GM12878 (cell line): ENCODE results near the gene U2AF2. TPM values are rescaled to one million over a fixed set of nuclear protein-coding genes. Genes with fewer than 3 reads are reported as not detected.

Source experiments
- BHLHE40 ChIP-seq, 2 experiments: fragments of 450-650 bp in 1 of 2; IDR thresholded peaks; 2 replicates each; pipeline ENCODE4 v1.6.1; 2011 to 2017; ENCODE audit warnings: low read depth in 2 of 2, borderline replicate concordance in 1 of 2, improper control_type of control experiment in 1 of 2, low read length in 1 of 2, mild to moderate bottlenecking in 1 of 2
- DPF2 ChIP-seq: fragments of 450-650 bp; IDR thresholded peaks from 2 replicates; pipeline ENCODE4 v1.6.1; 2017; ENCODE audit warnings: mild to moderate bottlenecking
- E2F4 ChIP-seq: IDR thresholded peaks from 2 replicates; pipeline ENCODE4 v1.6.1; 2012; ENCODE audit warnings: low read depth, low read length, improper control_type of control experiment
- EED ChIP-seq: sonication (generic); IDR thresholded peaks from 2 replicates; pipeline ENCODE4 v1.6.1; 2016; ENCODE audit warnings: antibody characterized with exemption, low read depth
- IRF5 ChIP-seq: fragments of 450-650 bp; IDR thresholded peaks from 2 replicates; pipeline ENCODE4 v1.6.1; 2017; ENCODE audit warnings: borderline replicate concordance
- MXI1 ChIP-seq: fragments of 150-350 bp; IDR thresholded peaks from 2 replicates; pipeline ENCODE4 v1.6.1; 2011; ENCODE audit warnings: low read depth, mild to moderate bottlenecking, inconsistent platforms, low read length, improper control_type of control experiment
- NFXL1 ChIP-seq: fragments of 450-650 bp; IDR thresholded peaks from 2 replicates; pipeline ENCODE4 v1.6.1; 2017; ENCODE audit warnings: antibody characterized with exemption, mild to moderate bottlenecking, borderline replicate concordance
- POLR2A ChIP-seq: IDR thresholded peaks from 2 replicates; pipeline ENCODE4 v1.6.1; 2011; ENCODE audit warnings: low read depth, mild to moderate bottlenecking, low read length
- RAD51 ChIP-seq: fragments of 450-650 bp; IDR thresholded peaks from 2 replicates; pipeline ENCODE4 v1.6.1; 2016; ENCODE audit warnings: moderate library complexity, mild to moderate bottlenecking, inconsistent platforms
- SMARCA5 ChIP-seq: fragments of 450-650 bp; IDR thresholded peaks from 2 replicates; pipeline ENCODE4 v1.6.1; 2017; ENCODE audit warnings: mild to moderate bottlenecking
- SREBF2 ChIP-seq: IDR thresholded peaks from 2 replicates; pipeline ENCODE4 v1.6.1; 2012; ENCODE audit warnings: mild to moderate bottlenecking, low read length
- YY1 ChIP-seq: IDR thresholded peaks from 2 replicates; pipeline ENCODE4 v1.6.1; 2011; ENCODE audit warnings: low read depth, mild to moderate bottlenecking, low read length
- ZNF24 ChIP-seq: fragments of 450-650 bp; IDR thresholded peaks from 2 replicates; pipeline ENCODE4 v1.6.1; 2017; ENCODE audit warnings: antibody characterized with exemption, mild to moderate bottlenecking
- ZNF622 ChIP-seq: fragments of 450-650 bp; IDR thresholded peaks from 2 replicates; pipeline ENCODE4 v1.6.1; 2017; ENCODE audit warnings: mild to moderate bottlenecking, inconsistent platforms
- polyA plus RNA-seq, 11 experiments: library from polyadenylated mRNA; depleted of rRNA in 4 of 11; unstranded in 6 of 11; stranded (reverse) in 5 of 11; fragments of >200 nt; fragmentation: Nextera tagmentation in 4 of 11; fragmentation: Illumina TruSeq in 1 of 11; extraction: Ambion mirVana in 4 of 11; extraction: Trizol in 1 of 11; gene quantifications; 1 replicate in 1 of 11; 2 replicates in 10 of 11; pipeline versions ENCODE4 v1.2.1 to v1.2.3, GENCODE V29; 2011 to 2016; ENCODE audit warnings: inconsistent platforms in 2 of 11, missing spikeins in 2 of 11, low read depth in 1 of 11
- total RNA-seq, 4 experiments: library from RNA; depleted of rRNA in 3 of 4; stranded (reverse); fragments of >200 nt in 3 of 4; fragmentation: Illumina TruSeq in 1 of 4; extraction: Trizol in 1 of 4; gene quantifications; 2 replicates each; pipeline versions ENCODE4 v1.2.1 to v1.2.3, GENCODE V29; 2013 to 2021
- TF ChIP-seq, protein P1 (sequence below): fragments of 450-650 bp; IDR thresholded peaks from 2 replicates; pipeline ENCODE4 v1.6.1; 2016; ENCODE audit warnings: mild to moderate bottlenecking, moderate library complexity, borderline replicate concordance
- TF ChIP-seq, protein P2 (sequence below): IDR thresholded peaks from 2 replicates; pipeline ENCODE4 v1.6.1; 2011; ENCODE audit warnings: low read depth, mild to moderate bottlenecking, low read length, moderate library complexity, borderline replicate concordance; ENCODE audit errors: extremely low read depth
- TF ChIP-seq, protein P3 (sequence below): fragments of 150-350 bp; IDR thresholded peaks from 2 replicates; pipeline ENCODE4 v1.6.1; 2014; ENCODE audit warnings: mild to moderate bottlenecking, low read depth, low read length
- TF ChIP-seq, protein P4 (sequence below): fragments of 450-650 bp; IDR thresholded peaks from 2 replicates; pipeline ENCODE4 v1.6.1; 2018; ENCODE audit warnings: mild to moderate bottlenecking, low read depth, moderate library complexity; ENCODE audit not compliant: partially characterized antibody

U2AF2 gene
- total and polyA plus RNA-seq, 10 of the 15 experiments (the other 5 are each of a cell fraction or from before 2014, with no cell fraction given), result 3.0 to 338 (median 130) TPM

- TF ChIP-seq, protein P1, sequence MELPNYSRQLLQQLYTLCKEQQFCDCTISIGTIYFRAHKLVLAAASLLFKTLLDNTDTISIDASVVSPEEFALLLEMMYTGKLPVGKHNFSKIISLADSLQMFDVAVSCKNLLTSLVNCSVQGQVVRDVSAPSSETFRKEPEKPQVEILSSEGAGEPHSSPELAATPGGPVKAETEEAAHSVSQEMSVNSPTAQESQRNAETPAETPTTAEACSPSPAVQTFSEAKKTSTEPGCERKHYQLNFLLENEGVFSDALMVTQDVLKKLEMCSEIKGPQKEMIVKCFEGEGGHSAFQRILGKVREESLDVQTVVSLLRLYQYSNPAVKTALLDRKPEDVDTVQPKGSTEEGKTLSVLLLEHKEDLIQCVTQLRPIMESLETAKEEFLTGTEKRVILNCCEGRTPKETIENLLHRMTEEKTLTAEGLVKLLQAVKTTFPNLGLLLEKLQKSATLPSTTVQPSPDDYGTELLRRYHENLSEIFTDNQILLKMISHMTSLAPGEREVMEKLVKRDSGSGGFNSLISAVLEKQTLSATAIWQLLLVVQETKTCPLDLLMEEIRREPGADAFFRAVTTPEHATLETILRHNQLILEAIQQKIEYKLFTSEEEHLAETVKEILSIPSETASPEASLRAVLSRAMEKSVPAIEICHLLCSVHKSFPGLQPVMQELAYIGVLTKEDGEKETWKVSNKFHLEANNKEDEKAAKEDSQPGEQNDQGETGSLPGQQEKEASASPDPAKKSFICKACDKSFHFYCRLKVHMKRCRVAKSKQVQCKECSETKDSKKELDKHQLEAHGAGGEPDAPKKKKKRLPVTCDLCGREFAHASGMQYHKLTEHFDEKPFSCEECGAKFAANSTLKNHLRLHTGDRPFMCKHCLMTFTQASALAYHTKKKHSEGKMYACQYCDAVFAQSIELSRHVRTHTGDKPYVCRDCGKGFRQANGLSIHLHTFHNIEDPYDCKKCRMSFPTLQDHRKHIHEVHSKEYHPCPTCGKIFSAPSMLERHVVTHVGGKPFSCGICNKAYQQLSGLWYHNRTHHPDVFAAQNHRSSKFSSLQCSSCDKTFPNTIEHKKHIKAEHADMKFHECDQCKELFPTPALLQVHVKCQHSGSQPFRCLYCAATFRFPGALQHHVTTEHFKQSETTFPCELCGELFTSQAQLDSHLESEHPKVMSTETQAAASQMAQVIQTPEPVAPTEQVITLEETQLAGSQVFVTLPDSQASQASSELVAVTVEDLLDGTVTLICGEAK, result peak; percentile 88
- TF ChIP-seq, protein P2, sequence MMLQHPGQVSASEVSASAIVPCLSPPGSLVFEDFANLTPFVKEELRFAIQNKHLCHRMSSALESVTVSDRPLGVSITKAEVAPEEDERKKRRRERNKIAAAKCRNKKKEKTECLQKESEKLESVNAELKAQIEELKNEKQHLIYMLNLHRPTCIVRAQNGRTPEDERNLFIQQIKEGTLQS, result peak; percentile 68; the same call in 1 of the 2 replicates
- TF ChIP-seq EED, result no peak
- TF ChIP-seq E2F4, result no peak
- TF ChIP-seq RAD51, result peak; percentile 75
- TF ChIP-seq IRF5, result no peak
- peak; percentile 98 for TF ChIP-seq SMARCA5
- peak; percentile 81 for TF ChIP-seq POLR2A
- TF ChIP-seq YY1, result peak; percentile 96
- TF ChIP-seq SREBF2, result peak; percentile 36; the same call in 1 of the 2 replicates
- TF ChIP-seq DPF2, result peak; percentile 84
- TF ChIP-seq, protein P3, sequence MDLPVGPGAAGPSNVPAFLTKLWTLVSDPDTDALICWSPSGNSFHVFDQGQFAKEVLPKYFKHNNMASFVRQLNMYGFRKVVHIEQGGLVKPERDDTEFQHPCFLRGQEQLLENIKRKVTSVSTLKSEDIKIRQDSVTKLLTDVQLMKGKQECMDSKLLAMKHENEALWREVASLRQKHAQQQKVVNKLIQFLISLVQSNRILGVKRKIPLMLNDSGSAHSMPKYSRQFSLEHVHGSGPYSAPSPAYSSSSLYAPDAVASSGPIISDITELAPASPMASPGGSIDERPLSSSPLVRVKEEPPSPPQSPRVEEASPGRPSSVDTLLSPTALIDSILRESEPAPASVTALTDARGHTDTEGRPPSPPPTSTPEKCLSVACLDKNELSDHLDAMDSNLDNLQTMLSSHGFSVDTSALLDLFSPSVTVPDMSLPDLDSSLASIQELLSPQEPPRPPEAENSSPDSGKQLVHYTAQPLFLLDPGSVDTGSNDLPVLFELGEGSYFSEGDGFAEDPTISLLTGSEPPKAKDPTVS, result no peak; the same call in 1 of the 2 replicates
- TF ChIP-seq NFXL1, result no peak
- peak; percentile 78 to 96 for TF ChIP-seq BHLHE40 (IDR thresholded peaks at IDR 0.05; ENCODE audit: borderline replicate concordance in 1 of 2, low read depth in 2 of 2, low read length in 1 of 2)
- no peak for TF ChIP-seq ZNF24
- no peak for TF ChIP-seq ZNF622
- TF ChIP-seq MXI1, result peak; percentile 96
- TF ChIP-seq, protein P4, sequence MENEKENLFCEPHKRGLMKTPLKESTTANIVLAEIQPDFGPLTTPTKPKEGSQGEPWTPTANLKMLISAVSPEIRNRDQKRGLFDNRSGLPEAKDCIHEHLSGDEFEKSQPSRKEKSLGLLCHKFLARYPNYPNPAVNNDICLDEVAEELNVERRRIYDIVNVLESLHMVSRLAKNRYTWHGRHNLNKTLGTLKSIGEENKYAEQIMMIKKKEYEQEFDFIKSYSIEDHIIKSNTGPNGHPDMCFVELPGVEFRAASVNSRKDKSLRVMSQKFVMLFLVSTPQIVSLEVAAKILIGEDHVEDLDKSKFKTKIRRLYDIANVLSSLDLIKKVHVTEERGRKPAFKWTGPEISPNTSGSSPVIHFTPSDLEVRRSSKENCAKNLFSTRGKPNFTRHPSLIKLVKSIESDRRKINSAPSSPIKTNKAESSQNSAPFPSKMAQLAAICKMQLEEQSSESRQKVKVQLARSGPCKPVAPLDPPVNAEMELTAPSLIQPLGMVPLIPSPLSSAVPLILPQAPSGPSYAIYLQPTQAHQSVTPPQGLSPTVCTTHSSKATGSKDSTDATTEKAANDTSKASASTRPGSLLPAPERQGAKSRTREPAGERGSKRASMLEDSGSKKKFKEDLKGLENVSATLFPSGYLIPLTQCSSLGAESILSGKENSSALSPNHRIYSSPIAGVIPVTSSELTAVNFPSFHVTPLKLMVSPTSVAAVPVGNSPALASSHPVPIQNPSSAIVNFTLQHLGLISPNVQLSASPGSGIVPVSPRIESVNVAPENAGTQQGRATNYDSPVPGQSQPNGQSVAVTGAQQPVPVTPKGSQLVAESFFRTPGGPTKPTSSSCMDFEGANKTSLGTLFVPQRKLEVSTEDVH, result peak; percentile 59
Observed at GRCh38 chr19:55654868-55655647, at the start of gene U2AF2 (continued).
